ENCODE data around the gene EPM2A.

EPM2A gene

GRCh38 chr6:145669627-145670034 is 65.7 kb downstream of the EPM2A start:
- DNase-seq (ENCODE audit: low read depth) = peak; percentile 84
- TF ChIP-seq CTCF (conservative IDR thresholded peaks at IDR 0.05; ENCODE audit: control insufficient read depth, insufficient read depth, low read depth, low read length) = no peak
- no peak overlapping the region for H3K4me3 ChIP-seq (ENCODE audit: control insufficient read depth, low read depth, low read length)

- DNase-seq (ENCODE audit: low read depth) = no peak
- no peak for TF ChIP-seq CTCF (conservative IDR thresholded peaks at IDR 0.05; ENCODE audit: control insufficient read depth, insufficient read depth, low read depth, low read length)
- no peak overlapping the region for H3K4me3 ChIP-seq (ENCODE audit: control insufficient read depth, low read depth, low read length)
Observed at GRCh38 chr6:145668844-145669243, 66.5 kb downstream of the EPM2A start.

GRCh38 chr6:145660676-145661075 is 74.6 kb downstream of the EPM2A start:
- no peak for DNase-seq (ENCODE audit: low read depth)
- TF ChIP-seq CTCF (conservative IDR thresholded peaks at IDR 0.05; ENCODE audit: control insufficient read depth, insufficient read depth, low read depth, low read length) = no peak
- H3K4me3 ChIP-seq (ENCODE audit: control insufficient read depth, low read depth, low read length) = no peak overlapping the region

GRCh38 chr6:145656128-145656527 is 79.2 kb downstream of the EPM2A start:
- no peak overlapping the region for H3K4me3 ChIP-seq (ENCODE audit: control insufficient read depth, low read depth, low read length)
- TF ChIP-seq CTCF (conservative IDR thresholded peaks at IDR 0.05; ENCODE audit: control insufficient read depth, insufficient read depth, low read depth, low read length) = no peak
- DNase-seq (ENCODE audit: low read depth) = no peak

GRCh38 chr6:145652572-145652971 is 82.7 kb downstream of the EPM2A start:
- no peak for DNase-seq (ENCODE audit: low read depth)
- no peak overlapping the region for H3K4me3 ChIP-seq (ENCODE audit: control insufficient read depth, low read depth, low read length)
- TF ChIP-seq CTCF (conservative IDR thresholded peaks at IDR 0.05; ENCODE audit: control insufficient read depth, insufficient read depth, low read depth, low read length) = no peak

GRCh38 chr6:145651988-145652387 is 83.3 kb downstream of the EPM2A start:
- TF ChIP-seq CTCF (conservative IDR thresholded peaks at IDR 0.05; ENCODE audit: control insufficient read depth, insufficient read depth, low read depth, low read length) = no peak

GRCh38 chr6:145648149-145648548 is 87.2 kb downstream of the EPM2A start:
- no peak for DNase-seq (ENCODE audit: low read depth)
- no peak for TF ChIP-seq CTCF (conservative IDR thresholded peaks at IDR 0.05; ENCODE audit: control insufficient read depth, insufficient read depth, low read depth, low read length)
- H3K4me3 ChIP-seq (ENCODE audit: control insufficient read depth, low read depth, low read length) = no peak overlapping the region

More at GRCh38 chr6:145651988-145652387, 83.3 kb downstream of the EPM2A start:
- no peak overlapping the region for H3K4me3 ChIP-seq (ENCODE audit: control insufficient read depth, low read depth, low read length)
- DNase-seq (ENCODE audit: low read depth) = no peak
